AG20443 (cell line): ENCODE data around the gene RAI14.

Experiments used
- DNase-seq: peaks from one replicate; pipeline ENCODE4 v3.0.0; 2012; ENCODE audit warnings: low spot score, mixed read lengths

Gene RAI14

GRCh38 chr5:34677428-34677827 lies 21.3 kb downstream of the RAI14 start:
- DNase-seq = no peak

- DNase-seq = no peak
These were observed 24.8 kb downstream of the RAI14 start for GRCh38 chr5:34680896-34681295.

GRCh38 chr5:34682926-34683623 lies 26.9 kb downstream of the RAI14 start:
- DNase-seq = no peak

- DNase-seq = peak; percentile 21
These were observed 28.3 kb downstream of the RAI14 start for GRCh38 chr5:34684281-34684979.

GRCh38 chr5:34684980-34685352 lies 28.8 kb downstream of the RAI14 start:
- DNase-seq = no peak

- DNase-seq = peak; percentile 31
These were observed 29.5 kb downstream of the RAI14 start for GRCh38 chr5:34685485-34686165.

GRCh38 chr5:34686762-34687268 lies 30.7 kb downstream of the RAI14 start:
- peak; percentile 58 for DNase-seq

- peak; percentile 11 for DNase-seq
These were observed 31.3 kb downstream of the RAI14 start for GRCh38 chr5:34687269-34688011.

- no peak for DNase-seq
These were observed 32.1 kb downstream of the RAI14 start for GRCh38 chr5:34688015-34688810.

- no peak for DNase-seq
These were observed 34.2 kb downstream of the RAI14 start for GRCh38 chr5:34690301-34690700.

GRCh38 chr5:34690898-34691297 lies 34.8 kb downstream of the RAI14 start:
- no peak for DNase-seq

GRCh38 chr5:34691326-34691725 lies 35.2 kb downstream of the RAI14 start:
- DNase-seq = peak; percentile 50

- no peak for DNase-seq
These were observed 36.7 kb downstream of the RAI14 start for GRCh38 chr5:34692786-34693185.

GRCh38 chr5:34694012-34694411 lies 37.9 kb downstream of the RAI14 start:
- DNase-seq = no peak

- DNase-seq = no peak
These were observed 38.6 kb downstream of the RAI14 start for GRCh38 chr5:34694685-34695084.

GRCh38 chr5:34695275-34696027 lies 39.3 kb downstream of the RAI14 start:
- DNase-seq = no peak

- no peak for DNase-seq
These were observed 41.4 kb downstream of the RAI14 start for GRCh38 chr5:34697308-34698108.

- no peak for DNase-seq
These were observed 41.9 kb downstream of the RAI14 start for GRCh38 chr5:34698109-34698419.

- DNase-seq = no peak
These were observed 42.6 kb downstream of the RAI14 start for GRCh38 chr5:34698754-34699153.
